ENCODE results near the gene LIMA1. TPM values are rescaled to one million over a fixed set of nuclear protein-coding genes. Genes with fewer than 3 reads are reported as not detected.

The LIMA1 gene
- total RNA-seq, 4 donors from 2014 or later: 151 to 259 (median 243) TPM

DNA sequence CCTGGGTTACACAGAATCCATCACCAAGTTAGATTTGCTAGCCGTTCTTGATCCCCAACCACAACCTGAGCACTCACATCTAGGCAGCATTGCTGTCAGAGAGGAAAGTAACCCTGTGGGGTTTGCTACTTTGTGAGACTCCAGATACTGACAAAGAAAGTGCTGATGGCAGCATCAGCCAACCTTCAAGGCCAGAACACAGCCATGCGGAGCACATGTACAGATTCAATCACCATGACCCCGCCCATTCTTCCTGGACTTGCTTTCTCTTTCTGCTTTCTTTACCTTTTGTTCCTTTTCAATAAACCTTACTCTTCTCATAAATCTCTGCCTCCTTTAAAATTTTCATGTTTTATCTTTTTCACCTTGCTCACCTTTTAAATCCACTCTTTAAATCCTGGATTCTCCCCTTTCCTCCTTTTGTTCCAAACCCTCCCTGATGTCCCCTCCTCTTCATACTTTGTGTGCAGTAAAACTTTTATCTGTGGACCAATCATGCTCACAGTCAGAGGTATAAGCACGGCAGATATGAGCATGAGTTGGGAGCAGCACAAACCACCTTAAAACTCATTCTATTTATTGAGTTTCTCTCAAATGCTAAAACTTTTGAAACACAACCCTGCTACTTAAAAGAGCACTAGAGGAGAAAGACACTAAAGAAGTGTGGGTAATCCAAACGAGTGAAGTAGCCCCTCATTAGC lies 94.3 kb downstream of the LIMA1 start:
- intact Hi-C loops (cut with DNase I; ENCODE audit: low total_unique reads): loop anchor here (10.0 kb wide), 1 partner anchor 224 kb away; the partner anchor contains the start of gene AQP5
- Histone ChIP-seq H3K4me3 (no peak overlapping the region), H3K27ac (peak overlapping the region; percentile 3 to 58 (median 24)), H3K4me1 (peaks cover 10 to 68% (median 46%) of the 10 kb centered on the region in 4 donors), H3K36me3 (peaks cover 0 to 25% (median 0%) of the 10 kb centered on the region in 4 donors), H3K9me3 (no peaks in the 10 kb centered on the region), H3K27me3 (no peaks in the 10 kb centered on the region)
- TF ChIP-seq CTCF (IDR thresholded peaks at IDR 0.05) (no peak), POLR2AphosphoS5 (IDR thresholded peaks at IDR 0.05) (no peak), EP300 (IDR thresholded peaks at IDR 0.05; ENCODE audit: low read depth) (no peak)
- in situ Hi-C loops (cut with MboI; ENCODE audit: low pct_ligation_motif_present in 1 of 4, low pct_unique_long_range_greater_than_20kb in 1 of 4, low sequenced_read_pairs in 3 of 4): loop anchor here in 3 of 4 donors (25.0 kb wide), 3 partner anchors 102 to 227 kb away; partner anchors contain the start of genes AQP2 (in 1 of the 3), AQP5 (in 1 of the 3), AQP6 (in 1 of the 3) and SMARCD1 (in 1 of the 3)
- DNase-seq: peak; percentile 18
- 68 to 79% methylated on average over 2 to 5 of the region's 5 CpGs for WGBS, 2 donors (ENCODE audit: low coverage in 1 of 2)

DNA sequence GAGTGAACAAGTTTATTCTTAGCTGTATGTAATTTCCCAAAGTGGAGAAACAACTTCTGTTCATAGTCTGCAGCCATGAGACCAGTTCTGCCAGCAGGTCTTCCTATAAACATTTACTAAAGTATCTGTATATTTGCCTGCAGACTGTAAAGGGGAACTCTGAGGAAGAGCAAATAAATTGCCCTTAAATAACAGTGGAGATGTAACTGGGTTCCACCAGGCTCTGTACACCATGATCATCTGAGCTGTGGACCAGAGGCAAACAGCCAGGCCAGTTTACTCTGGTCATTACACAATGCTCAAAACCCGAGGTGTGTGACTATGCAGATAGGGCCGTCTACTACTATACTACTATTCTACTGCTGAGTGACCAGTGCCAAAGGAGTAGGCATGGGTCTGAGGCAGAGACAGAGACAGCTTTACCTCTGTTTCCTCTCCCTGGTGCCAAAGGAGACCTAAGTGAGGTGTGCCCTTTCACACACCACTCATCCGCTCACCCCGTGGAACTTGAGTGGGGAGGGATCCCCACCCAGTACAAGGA lies 95.0 kb downstream of the LIMA1 start:
- WGBS, 2 donors (ENCODE audit: low coverage in 1 of 2): 59% methylated on average over 4 of the region's 4 CpGs; no CpG with 5 or more reads in 1 of the 2 donors
- no peak for DNase-seq
- in situ Hi-C loops (cut with MboI; ENCODE audit: low pct_ligation_motif_present in 1 of 4, low pct_unique_long_range_greater_than_20kb in 1 of 4, low sequenced_read_pairs in 3 of 4): loop anchor here in 3 of 4 donors (25.0 kb wide), 3 partner anchors 101 to 226 kb away; partner anchors contain the start of genes AQP2 (in 1 of the 3), AQP5 (in 1 of the 3), AQP6 (in 1 of the 3) and SMARCD1 (in 1 of the 3)

DNA sequence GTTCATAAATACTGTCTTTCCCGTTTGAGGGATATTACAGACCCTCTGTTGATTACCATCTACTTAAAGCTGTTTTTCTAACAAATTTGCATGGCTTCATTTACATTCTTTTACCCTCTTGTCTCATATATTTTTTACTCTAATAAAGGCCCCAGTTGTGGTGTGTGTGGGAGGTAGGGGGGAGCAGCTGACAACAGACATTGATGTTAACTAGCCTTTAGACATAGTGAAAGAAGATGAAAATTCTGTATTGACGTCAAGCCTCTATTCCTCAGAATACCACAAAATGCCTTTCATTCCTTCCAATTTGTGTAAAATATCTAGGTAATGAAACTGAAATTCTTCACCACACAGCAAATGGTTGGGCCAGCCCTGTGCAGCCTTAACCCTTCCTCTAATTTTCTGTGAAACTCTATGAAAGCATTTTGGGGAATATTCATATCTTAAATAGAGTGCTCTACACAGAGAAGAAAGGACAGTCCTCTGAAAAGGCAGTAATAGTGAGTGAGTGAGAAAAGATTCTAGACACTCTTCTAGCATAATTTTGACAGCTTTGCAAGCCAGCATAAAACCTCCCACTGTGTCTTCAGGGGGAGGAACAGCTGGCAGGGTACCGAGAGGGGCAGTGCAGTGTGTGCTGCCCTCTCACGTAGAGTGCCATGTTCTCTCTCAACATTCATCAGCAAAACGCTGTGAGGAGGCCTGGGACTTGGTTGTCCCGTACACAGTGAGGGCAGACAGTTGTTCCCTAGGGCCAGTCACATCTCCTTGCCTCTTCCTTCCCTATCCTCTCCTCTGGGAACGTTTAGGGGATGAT lies 96.0 kb downstream of the LIMA1 start:
- Histone ChIP-seq H3K27ac (peak overlapping the region; percentile 3 to 58 (median 32)), H3K9me3 (no peaks in the 10 kb centered on the region), H3K27me3 (no peaks in the 10 kb centered on the region), H3K36me3 (peaks cover 0 to 20% (median 5%) of the 10 kb centered on the region in 4 donors), H3K4me3 (no peak overlapping the region), H3K4me1 (peaks cover 10 to 61% (median 46%) of the 10 kb centered on the region in 4 donors)
- intact Hi-C loops (cut with DNase I; ENCODE audit: low total_unique reads): loop anchor here (10.0 kb wide), 1 partner anchor 222 kb away; the partner anchor contains the start of gene AQP5
- in situ Hi-C loops (cut with MboI; ENCODE audit: low pct_ligation_motif_present in 1 of 4, low pct_unique_long_range_greater_than_20kb in 1 of 4, low sequenced_read_pairs in 3 of 4): loop anchor here in 3 of 4 donors (25.0 kb wide), 3 partner anchors 100 to 225 kb away; partner anchors contain the start of genes AQP2 (in 1 of the 3), AQP5 (in 1 of the 3), AQP6 (in 1 of the 3) and SMARCD1 (in 1 of the 3)
- WGBS, 2 donors (ENCODE audit: low coverage in 1 of 2): 49 to 58% methylated on average over 6 to 7 of the region's 7 CpGs
- no peak for TF ChIP-seq POLR2A (IDR thresholded peaks at IDR 0.05)
- TF ChIP-seq POLR2AphosphoS5 (IDR thresholded peaks at IDR 0.05): no peak
- no peak for TF ChIP-seq EP300 (IDR thresholded peaks at IDR 0.05; ENCODE audit: low read depth)
- TF ChIP-seq CTCF (IDR thresholded peaks at IDR 0.05): no peak
- no peak for DNase-seq

More for the DNA sequence above, 95.0 kb downstream of the LIMA1 start:
- no peak overlapping the region for H3K4me3 ChIP-seq
- H3K27me3 ChIP-seq: no peaks in the 10 kb centered on the region
- peaks cover 10 to 71% (median 46%) of the 10 kb centered on the region in 4 donors for H3K4me1 ChIP-seq
- peak overlapping the region; percentile 3 to 58 (median 24) for H3K27ac ChIP-seq
- intact Hi-C loops (cut with DNase I; ENCODE audit: low total_unique reads): loop anchor here (10.0 kb wide), 1 partner anchor 224 kb away; the partner anchor contains the start of gene AQP5
- H3K9me3 ChIP-seq: no peaks in the 10 kb centered on the region
- TF ChIP-seq CTCF (IDR thresholded peaks at IDR 0.05) (no peak), EP300 (IDR thresholded peaks at IDR 0.05; ENCODE audit: low read depth) (no peak)
- peaks cover 0 to 22% (median under 1%) of the 10 kb centered on the region in 4 donors for H3K36me3 ChIP-seq

All from transverse colon (tissue), 4 donors.